Measurements from ENCODE around the gene BPIFB2.

- TF ChIP-seq TAF1 (IDR thresholded peaks at IDR 0.05; ENCODE audit: low read depth, low read length) (no peak), POLR2A (IDR thresholded peaks at IDR 0.05; ENCODE audit: low read depth, low read length) (no peak), POLR2AphosphoS5 (IDR thresholded peaks at IDR 0.05; ENCODE audit: low read depth, low read length) (no peak)
These were observed 2.4 kb upstream of the BPIFB2 start for GRCh38 chr20:33005132-33005566.
